ENCODE results near the gene HOXC11. TPM values are rescaled to one million over a fixed set of nuclear protein-coding genes. Genes with fewer than 3 reads are reported as not detected.

Gene HOXC11
- total and polyA plus RNA-seq, 2 of the 4 experiments (the other 2 are of a cell fraction) = not detected

GRCh38 chr12:54011665-54012532 is 39.0 kb downstream of the HOXC11 start:
- no peak overlapping the region for H3K9ac ChIP-seq (ENCODE audit: low read depth, low read length)
- H2BK120ac ChIP-seq (ENCODE audit: low read depth, low read length) = no peak overlapping the region
- WGBS, 2 experiments (ENCODE audit: extremely low coverage in 2 of 2, insufficient read length in 1 of 2) = no CpG with 5 or more reads among the region's 14 CpGs
- in situ Hi-C loops (cut with MboI; ENCODE audit: low sequenced_read_pairs) (no loop called here), dilution Hi-C loops (cut with HindIII; ENCODE audit: low sequenced_read_pairs, unreplicated experiment) (no loop called here), intact Hi-C loops (cut with micrococcal nuclease) (no loop called here)
- TF ChIP-seq BHLHE40 (IDR thresholded peaks at IDR 0.05; ENCODE audit: low read depth, low read length) (no peak), FOS (IDR thresholded peaks at IDR 0.05; ENCODE audit: low read depth, low read length) (no peak), CTCF (conservative IDR thresholded peaks at IDR 0.05; ENCODE audit: low read depth, low read length) (no peak), NFE2L2 (IDR thresholded peaks at IDR 0.05; ENCODE audit: low read depth, low read length) (no peak), POLR2A (IDR thresholded peaks at IDR 0.05; ENCODE audit: low read depth, low read length) (no peak), RFX5 (IDR thresholded peaks at IDR 0.05; ENCODE audit: low read depth, low read length) (no peak), MXI1 (IDR thresholded peaks at IDR 0.05; ENCODE audit: borderline replicate concordance, low read depth, low read length) (no peak), USF2 (IDR thresholded peaks at IDR 0.05; ENCODE audit: low read depth, low read length) (no peak), RAD21 (IDR thresholded peaks at IDR 0.05; ENCODE audit: low read length) (no peak)
- H2AFZ ChIP-seq (replicated peaks; ENCODE audit: low read length, poor library complexity) = no peak overlapping the region
- no peak overlapping the region for H3K14ac ChIP-seq (replicated peaks; ENCODE audit: low read depth, low read length)
- H2AK5ac ChIP-seq (ENCODE audit: low read depth, low read length) = no peak overlapping the region
- ChIA-PET CTCF (interaction anchor here (0.5 kb wide), 1 partner anchor 149 kb away, joined by 3 read pairs; no protein-coding TSS in a partner anchor), POLR2A (ENCODE audit: unreplicated experiment) (interaction anchor here (0.6 kb wide), 1 partner anchor 123 kb away, joined by 3 read pairs; no protein-coding TSS in a partner anchor)
- no peak overlapping the region for H3K23ac ChIP-seq (ENCODE audit: low read depth, low read length)
- DNase-seq (no peak), ATAC-seq (ENCODE audit: low read depth) (no peak)
- no peaks in the 10 kb centered on the region for H3K4me1 ChIP-seq (ENCODE audit: control insufficient read depth, insufficient read depth, low read length)
- H3K9me3 ChIP-seq (ENCODE audit: control insufficient read depth, insufficient read depth, low read length) = peaks cover 4% of the 10 kb centered on the region
- no peak overlapping the region for H3K4ac ChIP-seq (ENCODE audit: low read depth, low read length)
- H3K36me3 ChIP-seq (ENCODE audit: control insufficient read depth, insufficient read depth, low read length) = no peaks in the 10 kb centered on the region
- no peak overlapping the region for H3K4me3 ChIP-seq (ENCODE audit: insufficient read depth, low read depth, low read length)
- no peaks in the 10 kb centered on the region for H4K20me1 ChIP-seq (ENCODE audit: insufficient read depth, low read length)
- no peak overlapping the region for H4K5ac ChIP-seq (ENCODE audit: low read depth, low read length)
- no peak overlapping the region for H2BK5ac ChIP-seq (ENCODE audit: low read depth, low read length, poor library complexity, severe bottlenecking)
- H3K27ac ChIP-seq (ENCODE audit: insufficient read depth, low read length) = no peak overlapping the region
- no peak overlapping the region for H3K4me2 ChIP-seq (ENCODE audit: low read depth, low read length)
- BruUV-seq (replicated peaks) = no TSS peak
- no peak overlapping the region for H3K18ac ChIP-seq (ENCODE audit: low read depth, low read length)
- peaks cover 89% of the 10 kb centered on the region for H3K27me3 ChIP-seq (ENCODE audit: control insufficient read depth, insufficient read depth, low read length)
- no peak overlapping the region for H2AK9ac ChIP-seq (replicated peaks; ENCODE audit: low read depth, low read length, poor library complexity)
- no peak overlapping the region for H4K91ac ChIP-seq (ENCODE audit: insufficient read depth, low read depth, low read length)
- no peak overlapping the region for H2BK20ac ChIP-seq (ENCODE audit: low read depth, low read length)
- no peaks in the 10 kb centered on the region for H3K9me1 ChIP-seq (ENCODE audit: insufficient read depth, low read length)
- no peak overlapping the region for H2BK15ac ChIP-seq (ENCODE audit: low read depth, low read length)
- H4K8ac ChIP-seq (ENCODE audit: low read depth in 2 of 2, low read length in 2 of 2) = no peak overlapping the region
- H3K79me1 ChIP-seq (ENCODE audit: low read depth in 1 of 2, low read length in 2 of 2) = no peaks in the 10 kb centered on the region
- H3K56ac ChIP-seq (ENCODE audit: extremely low read depth, insufficient read depth, low read length) = no peak overlapping the region
